Measurements from ENCODE around the gene IHH. TPM values are rescaled to one million over a fixed set of nuclear protein-coding genes. Genes with fewer than 3 reads are reported as not detected.

IHH gene
- total RNA-seq, 1 donor from 2014 or later: 0.20 TPM

GRCh38 chr2:219076253-219076652, 15.5 kb upstream of the IHH start:
- intact Hi-C loops (cut with micrococcal nuclease): no loop called here

- intact Hi-C loops (cut with micrococcal nuclease): no loop called here
Observed at GRCh38 chr2:219073413-219074129, 12.8 kb upstream of the IHH start.

DNA sequence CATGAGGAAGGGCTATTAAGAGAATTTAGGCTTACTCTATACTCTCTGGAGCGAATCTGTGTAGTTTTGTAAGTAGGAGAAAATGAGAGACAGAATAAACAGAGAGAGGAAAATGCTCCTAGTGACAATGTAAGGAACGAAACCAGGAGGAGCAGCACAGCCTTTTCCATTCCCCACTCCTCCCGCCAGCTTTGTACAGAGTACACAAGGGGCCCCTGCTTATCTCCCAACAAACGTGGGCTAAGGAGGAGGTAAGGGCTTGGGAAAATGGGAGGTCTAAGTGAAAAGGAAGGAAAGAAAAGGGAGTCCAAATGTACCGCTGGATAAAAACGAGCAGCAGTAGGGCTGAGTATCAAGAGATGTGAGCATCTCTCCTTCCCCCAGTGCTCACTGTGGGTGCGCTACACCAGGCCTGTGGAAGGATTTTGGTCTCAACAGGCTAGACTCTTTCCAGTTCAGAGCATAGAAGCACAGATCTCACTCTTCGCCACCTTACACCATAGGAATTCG, 12.1 kb upstream of the IHH start:
- intact Hi-C loops (cut with micrococcal nuclease): no loop called here

DNA sequence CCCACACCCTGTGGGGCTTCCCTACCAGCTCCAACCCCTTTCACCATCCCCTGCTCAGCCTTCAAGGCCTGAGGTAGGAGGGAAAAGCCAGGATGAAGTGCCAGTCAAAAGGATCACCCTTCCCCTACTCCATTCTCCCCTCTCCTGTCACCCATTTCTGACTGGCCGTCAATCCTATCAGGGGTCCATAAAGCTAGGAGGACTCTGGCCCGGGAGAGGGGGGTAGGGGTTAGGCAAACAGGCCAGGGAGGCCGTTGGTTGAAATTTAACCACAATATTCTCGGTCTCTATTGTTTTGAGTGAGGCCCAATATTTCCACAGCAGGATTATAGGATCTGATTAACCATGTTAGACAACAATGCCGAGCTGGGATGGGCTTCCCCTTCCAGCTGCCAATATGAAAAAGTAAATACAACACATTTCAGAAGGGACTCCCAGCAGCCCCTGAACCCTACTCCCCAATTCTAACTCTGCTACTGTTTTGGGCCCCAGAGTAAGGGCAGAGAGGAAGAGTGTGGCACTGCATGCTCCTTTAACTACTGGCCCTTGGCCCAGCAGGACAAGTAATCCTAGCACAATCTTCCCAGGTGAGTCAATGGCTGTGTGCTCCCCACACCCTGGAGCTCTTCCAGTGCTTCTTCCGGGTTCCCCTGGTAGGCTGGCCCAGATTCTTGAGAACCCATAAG, 10.6 kb upstream of the IHH start:
- intact Hi-C loops (cut with micrococcal nuclease): no loop called here

DNA sequence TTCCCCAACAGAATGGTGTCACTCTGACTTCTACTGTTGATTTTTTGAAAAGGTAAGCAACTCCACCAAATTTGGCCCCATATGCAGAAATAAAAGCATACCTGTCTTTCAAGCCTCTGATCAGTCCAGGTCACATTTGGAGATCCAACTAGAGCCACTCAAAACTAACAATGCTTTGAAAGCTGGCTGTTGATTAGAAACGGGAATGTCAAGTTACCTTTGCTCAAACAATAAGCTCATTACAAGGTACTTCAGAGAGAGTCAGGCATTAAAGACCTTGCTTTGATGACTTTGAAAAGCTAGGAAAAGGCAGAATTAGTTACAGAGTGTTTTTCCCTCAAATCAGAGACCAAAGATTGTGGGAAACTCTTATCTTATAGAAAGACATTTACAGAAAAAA, 4.8 kb upstream of the IHH start:
- intact Hi-C loops (cut with micrococcal nuclease): no loop called here

DNA sequence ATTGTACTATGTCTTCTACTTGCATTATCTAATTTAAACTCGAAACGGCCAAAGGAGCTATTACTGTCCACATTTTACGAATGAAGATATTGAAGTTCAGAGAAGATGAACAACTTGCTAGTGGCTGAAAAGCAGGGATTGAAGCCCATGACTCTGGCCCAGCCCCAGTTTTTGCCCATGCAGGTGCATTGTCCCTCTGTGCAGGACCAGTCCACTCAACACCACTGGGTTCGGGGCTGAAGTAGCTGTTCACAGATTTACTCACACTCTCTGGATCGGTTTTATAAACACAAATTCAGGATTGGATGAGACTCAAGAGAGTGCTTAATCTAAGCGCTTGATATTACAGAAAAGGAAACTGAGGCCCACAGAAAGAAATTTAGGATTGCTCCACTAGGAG, 1.4 kb upstream of the IHH start:
- intact Hi-C loops (cut with micrococcal nuclease): no loop called here

GRCh38 chr2:219059725-219060682, 717 bp downstream of the IHH start:
- intact Hi-C loops (cut with micrococcal nuclease): loop anchor here (5.0 kb wide), 4 partner anchors 42 to 147 kb away; partner anchors contain the start of gene ZFAND2B

- intact Hi-C loops (cut with micrococcal nuclease): loop anchor here (5.0 kb wide), 4 partner anchors 43 to 148 kb away; partner anchors contain the start of gene ZFAND2B
Observed at GRCh38 chr2:219059375-219059724, 1.4 kb downstream of the IHH start.

- intact Hi-C loops (cut with micrococcal nuclease): loop anchor here (1.0 to 5.0 kb wide), 7 partner anchors 44 to 240 kb away; partner anchors contain the start of gene ZFAND2B
Observed at GRCh38 chr2:219058541-219059374, 2.0 kb downstream of the IHH start.

DNA sequence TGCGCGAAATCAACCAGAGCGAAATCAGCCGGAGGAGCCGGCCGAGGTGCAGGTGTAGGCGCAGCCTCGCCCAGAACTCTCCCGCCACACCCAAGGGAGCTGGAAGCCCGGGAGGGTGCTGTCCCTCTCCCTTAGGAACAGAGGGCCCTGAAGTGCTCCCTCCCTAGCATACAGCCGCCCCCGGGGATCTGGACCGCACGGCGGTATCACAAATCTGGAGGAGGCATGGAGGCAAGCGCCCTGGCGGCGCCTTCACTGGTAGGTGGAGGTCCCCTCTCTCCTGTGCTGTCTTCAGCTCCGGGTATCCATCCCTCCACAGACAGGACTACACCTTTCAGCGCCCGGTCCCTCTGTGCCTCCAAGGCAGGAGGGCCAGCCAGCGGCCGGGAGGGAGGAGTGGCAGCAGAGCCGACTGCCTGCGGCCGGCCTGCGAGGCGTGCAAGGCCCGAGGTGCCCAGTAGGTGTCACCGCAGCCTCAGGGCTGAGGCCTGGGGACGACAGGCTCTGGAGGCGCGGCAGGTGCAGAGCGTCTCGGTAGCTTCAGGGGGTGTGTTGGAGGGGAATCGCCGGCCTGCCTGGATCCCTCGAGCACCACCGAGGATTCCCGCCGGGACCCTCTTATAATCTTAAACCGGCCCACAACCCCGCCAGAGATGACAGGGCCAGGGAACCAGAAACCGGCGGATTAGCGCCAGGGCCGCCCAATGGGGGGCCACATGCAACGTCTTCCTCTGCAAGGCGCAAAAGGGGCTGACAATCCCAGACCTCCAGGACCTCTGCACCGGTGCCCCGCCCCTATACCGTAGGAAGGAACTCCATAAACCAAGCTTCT, 2.8 kb downstream of the IHH start:
- intact Hi-C loops (cut with micrococcal nuclease): loop anchor here (1.0 to 5.0 kb wide), 7 partner anchors 44 to 240 kb away; partner anchors contain the start of gene ZFAND2B

GRCh38 chr2:219056896-219057708, 3.6 kb downstream of the IHH start:
- intact Hi-C loops (cut with micrococcal nuclease): loop anchor here (5.0 kb wide), 4 partner anchors 45 to 150 kb away; partner anchors contain the start of gene ZFAND2B

DNA sequence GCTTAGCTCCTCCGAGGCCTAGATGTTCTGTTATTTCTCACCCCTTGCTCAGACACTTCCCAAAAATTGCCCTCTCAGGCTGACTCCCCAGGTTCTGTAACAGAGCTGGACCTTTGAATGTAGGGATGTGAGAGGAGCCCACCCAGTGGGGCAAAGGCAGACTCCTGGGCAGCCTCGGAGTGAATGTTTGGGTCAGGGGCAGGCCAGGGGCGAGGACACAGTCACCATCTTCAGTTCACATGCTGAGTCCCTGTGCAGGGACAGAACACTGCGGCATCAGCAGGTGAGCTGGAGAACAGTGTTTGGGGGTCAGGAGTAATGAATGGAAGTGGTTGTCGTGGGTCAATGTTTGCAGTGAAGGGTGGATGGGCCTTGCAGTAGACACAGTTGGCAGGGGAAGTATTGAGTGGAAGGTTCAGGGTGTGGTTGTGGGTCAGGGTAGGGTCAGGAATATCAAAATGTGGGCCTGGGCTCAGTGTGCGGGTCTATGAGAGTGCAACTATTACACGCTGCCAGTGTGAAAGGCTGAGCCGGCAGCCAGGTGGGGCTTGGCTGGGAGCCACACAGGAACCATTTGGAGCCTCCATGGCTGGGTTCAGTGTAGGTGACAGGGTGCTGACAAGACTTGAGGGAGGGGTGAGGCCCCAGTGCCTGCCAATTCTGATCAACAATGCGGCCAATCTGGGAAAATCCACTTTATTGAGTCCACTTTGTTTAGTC, 4.4 kb downstream of the IHH start:
- intact Hi-C loops (cut with micrococcal nuclease): loop anchor here (5.0 kb wide), 4 partner anchors 46 to 151 kb away; partner anchors contain the start of gene ZFAND2B

- intact Hi-C loops (cut with micrococcal nuclease): loop anchor here (5.0 kb wide), 4 partner anchors 47 to 152 kb away; partner anchors contain the start of gene ZFAND2B
Observed at GRCh38 chr2:219054956-219055903, 5.5 kb downstream of the IHH start.

DNA sequence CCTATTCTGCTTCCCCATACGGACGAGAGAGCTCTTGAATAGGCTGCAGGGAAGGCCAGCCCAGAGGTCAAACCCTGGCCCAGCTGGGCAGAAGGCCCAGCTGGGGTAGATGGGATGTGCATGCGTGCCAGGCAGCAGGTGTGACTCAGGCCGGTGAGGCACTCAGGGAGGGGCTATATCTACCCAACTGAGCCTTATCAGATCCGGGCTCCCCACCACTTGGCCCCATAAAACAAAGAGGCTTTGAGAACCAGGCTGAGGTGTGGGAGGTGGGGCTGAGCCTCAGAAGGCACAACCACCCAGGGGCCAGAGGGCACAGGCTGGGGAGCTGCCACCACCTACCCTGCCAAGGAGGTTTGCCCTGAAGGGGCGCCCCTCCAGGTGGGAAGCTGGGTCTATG, 11.4 kb downstream of the IHH start:
- intact Hi-C loops (cut with micrococcal nuclease): no loop called here

GRCh38 chr2:219045937-219046550, 14.7 kb downstream of the IHH start:
- intact Hi-C loops (cut with micrococcal nuclease): no loop called here

GRCh38 chr2:219042750-219043149, 18.0 kb downstream of the IHH start:
- intact Hi-C loops (cut with micrococcal nuclease): no loop called here

Data from T-helper 2 cell treated with Interferon-gamma antibody and Interleukin-4, amounts not matched to agents 100 ng/mL and 5 ng/mL, for 36 hours (primary cell).